D721Med (cell line): ENCODE data around the gene TIGD1.

Experiments
- DNase-seq: peaks from one replicate; pipeline ENCODE4 v3.0.0; 2011; ENCODE audit warnings: low spot score; ENCODE audit not compliant: insufficient read length
- FAIRE-seq: peaks from 2 replicates; lab custom pipeline; 2011; peaks lifted over from hg19 to GRCh38; lab: Jason Lieb, UNC
- CTCF ChIP-seq: IDR thresholded peaks from 2 replicates; pipeline ENCODE4 v1.5.1; 2012; ENCODE audit warnings: mild to moderate bottlenecking, control low read depth; ENCODE audit not compliant: insufficient read depth; ENCODE audit errors: missing control alignments

Gene TIGD1

GRCh38 chr2:232503809-232504323, 46.5 kb downstream of the TIGD1 start:
- TF ChIP-seq CTCF = no peak
- FAIRE-seq (no peak), DNase-seq (no peak)

GRCh38 chr2:232502911-232503808, 47.2 kb downstream of the TIGD1 start:
- DNase-seq (no peak), FAIRE-seq (no peak)
- no peak for TF ChIP-seq CTCF

GRCh38 chr2:232502511-232502910, 47.8 kb downstream of the TIGD1 start:
- TF ChIP-seq CTCF = no peak
- FAIRE-seq = no peak

GRCh38 chr2:232501794-232502390, 48.5 kb downstream of the TIGD1 start:
- no peak for DNase-seq
- no peak for TF ChIP-seq CTCF
- no peak for FAIRE-seq

More at GRCh38 chr2:232502511-232502910, 47.8 kb downstream of the TIGD1 start:
- DNase-seq = no peak

- DNase-seq = no peak
- no peak for TF ChIP-seq CTCF
- FAIRE-seq = no peak
Observed at GRCh38 chr2:232501331-232501771, 49.0 kb downstream of the TIGD1 start.

- no peak for DNase-seq
- FAIRE-seq = no peak
- no peak for TF ChIP-seq CTCF
Observed at GRCh38 chr2:232498452-232498851, 51.9 kb downstream of the TIGD1 start.
